Stimulated activated CD4-positive, alpha-beta T cell treated with anti-CD3 and anti-CD28 coated beads, Interleukin-1b, Interleukin-23, amount 100 ng/mL, for 48 hours (primary cell): ENCODE measurements around the gene TRAM2.

Source experiments
- DNase-seq: peaks from one replicate; pipeline ENCODE4 v3.0.0-alpha.2; 2020

Gene TRAM2

DNA sequence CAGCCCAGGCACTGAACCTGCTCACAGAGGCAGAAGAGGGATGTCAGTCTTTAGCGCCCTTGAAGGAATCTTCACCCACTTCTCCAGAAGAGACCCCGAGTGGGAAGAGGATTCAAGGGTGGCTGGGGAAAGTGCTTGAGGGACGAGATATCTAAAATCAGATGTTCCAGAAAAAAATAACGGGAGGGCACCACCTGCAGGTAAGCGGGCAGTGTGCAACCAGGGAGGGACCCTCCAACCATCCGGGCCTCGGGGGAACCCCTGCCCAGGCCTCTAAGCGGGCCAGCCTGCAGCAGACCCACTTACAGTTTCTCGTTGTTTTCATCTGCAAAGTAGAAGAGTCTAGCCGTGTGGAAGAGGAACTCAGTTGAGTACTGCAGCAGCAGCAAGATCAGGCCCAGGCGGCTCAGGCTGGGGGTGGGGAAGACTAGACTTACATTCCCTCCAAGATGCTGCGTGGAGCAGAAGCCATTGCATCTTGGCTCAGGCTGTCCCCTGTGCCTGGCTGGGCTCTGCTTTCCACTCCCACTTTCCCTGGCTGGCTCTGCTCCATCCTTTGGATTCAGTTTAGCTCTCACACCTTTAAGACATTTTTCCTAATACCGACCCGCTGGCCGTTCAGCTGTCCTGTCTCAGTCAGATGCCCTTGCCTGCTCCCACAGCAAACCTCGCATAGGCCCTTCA, 71.0 kb downstream of the TRAM2 start:
- no peak for DNase-seq

DNA sequence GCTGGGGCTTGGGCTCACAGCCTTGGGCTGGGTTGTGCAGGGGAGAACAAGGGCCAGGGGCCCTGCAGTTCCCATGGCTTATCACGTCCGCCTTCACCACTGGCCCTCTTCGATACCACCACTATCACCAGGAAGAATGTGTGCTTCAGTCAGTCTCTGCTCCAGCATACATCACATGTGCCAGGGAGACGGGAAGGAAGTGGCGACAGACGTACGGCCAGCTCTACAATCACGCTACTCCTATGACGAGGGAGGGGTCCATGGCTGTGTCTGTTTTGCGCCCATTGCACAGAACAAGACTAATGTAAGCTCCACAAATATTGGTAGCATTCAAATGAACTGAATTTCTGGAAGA, 72.1 kb downstream of the TRAM2 start:
- no peak for DNase-seq

DNA sequence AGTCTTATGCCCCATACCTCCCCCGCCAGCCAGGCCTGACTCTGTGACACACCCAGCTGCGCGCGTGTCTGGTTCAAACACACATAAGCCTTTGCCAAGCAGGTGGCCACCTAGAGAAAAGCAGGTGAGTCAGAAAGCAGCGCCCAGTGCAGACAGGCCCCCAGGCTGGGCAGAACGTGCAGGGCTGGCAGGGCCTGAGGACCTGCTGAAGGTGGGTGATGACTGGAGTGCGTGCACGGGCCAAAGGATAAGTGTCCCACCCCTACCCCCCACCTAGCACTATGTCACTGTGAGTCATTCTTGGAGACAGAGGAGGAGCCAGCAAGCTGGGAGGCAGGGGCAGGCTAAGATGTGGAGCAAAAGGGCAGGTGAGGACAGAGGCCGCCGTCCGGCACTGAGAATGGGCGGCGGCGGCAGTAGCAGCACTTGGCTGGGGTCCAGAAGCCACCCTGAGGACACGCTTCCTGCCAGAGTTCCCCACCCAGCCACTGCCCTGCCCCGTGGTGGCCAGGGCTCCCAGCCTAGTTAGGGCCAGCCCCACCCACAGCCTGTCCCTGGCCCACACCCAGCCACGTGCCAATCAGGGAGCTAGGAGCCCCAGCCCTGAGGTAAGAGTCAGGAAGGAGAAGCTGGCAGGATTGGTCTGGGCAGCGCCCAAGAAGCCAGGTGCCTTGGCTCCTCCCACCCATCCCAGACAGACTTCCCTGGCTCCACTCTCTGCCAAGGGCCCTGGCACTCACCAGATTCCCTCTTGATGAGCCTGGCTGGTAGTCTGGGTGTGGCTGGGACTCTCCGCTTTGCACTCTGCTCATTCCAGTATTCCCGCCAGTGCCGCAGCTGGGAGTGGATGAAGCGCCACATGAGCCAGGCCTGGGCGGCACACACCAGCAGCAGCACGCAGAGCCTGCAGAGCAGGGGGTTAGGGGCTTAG, 72.7 kb downstream of the TRAM2 start:
- DNase-seq = no peak

DNA sequence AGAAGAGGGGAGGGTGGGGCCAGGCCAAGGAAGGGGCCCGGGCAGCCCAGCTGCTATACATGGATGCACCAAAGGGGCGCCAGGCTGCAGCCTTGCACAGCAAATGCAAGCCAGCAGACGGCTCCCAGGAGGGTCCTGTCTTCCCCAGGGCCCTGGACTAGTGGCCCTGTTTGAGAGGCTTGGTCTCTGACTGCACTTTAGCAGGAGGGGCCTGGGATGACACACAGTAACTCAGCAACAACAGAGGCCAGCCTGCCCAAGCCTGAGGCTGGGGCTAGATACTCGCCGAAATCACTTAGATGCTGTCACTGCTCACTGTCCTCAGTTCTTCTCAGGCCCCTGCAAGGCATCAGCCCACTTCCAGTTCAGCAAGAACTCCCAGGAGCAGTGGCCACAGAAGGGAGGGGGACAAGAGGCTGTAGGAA, 73.5 kb downstream of the TRAM2 start:
- DNase-seq = no peak

DNA sequence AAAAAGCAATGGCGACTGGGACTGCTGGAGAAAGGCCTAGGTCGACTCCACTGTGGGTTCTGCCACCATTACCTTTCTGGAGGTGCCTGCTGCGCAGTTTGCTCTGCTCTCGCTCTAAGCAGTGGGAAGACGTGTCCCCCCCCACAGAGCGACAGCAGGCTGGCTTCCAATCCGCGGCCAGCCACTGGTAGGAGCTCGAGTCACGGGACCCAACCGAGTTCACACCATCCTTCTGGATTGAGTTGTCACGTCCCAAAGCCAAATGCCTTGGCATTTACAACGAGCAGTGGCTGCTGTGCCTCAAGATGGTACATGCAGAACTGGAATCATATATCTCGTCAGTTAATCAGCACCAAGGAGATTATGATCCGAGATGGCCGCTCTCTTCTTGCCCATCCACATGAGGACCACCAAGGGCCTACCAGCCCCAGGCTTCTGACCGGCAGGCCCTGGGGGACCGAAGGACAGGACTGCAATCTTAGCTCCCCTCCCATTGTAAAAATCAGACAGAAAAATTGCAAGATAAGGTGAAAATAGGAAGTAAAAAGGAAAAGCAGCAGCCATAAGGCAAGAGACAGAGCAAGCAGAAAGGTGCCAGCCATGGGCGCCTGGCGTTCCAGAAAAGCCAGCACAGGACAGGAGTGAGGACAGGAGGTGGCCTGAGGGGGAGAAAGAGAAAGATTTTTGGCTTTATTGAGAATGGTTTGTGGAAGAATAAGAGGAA, 74.4 kb downstream of the TRAM2 start:
- no peak for DNase-seq

DNA sequence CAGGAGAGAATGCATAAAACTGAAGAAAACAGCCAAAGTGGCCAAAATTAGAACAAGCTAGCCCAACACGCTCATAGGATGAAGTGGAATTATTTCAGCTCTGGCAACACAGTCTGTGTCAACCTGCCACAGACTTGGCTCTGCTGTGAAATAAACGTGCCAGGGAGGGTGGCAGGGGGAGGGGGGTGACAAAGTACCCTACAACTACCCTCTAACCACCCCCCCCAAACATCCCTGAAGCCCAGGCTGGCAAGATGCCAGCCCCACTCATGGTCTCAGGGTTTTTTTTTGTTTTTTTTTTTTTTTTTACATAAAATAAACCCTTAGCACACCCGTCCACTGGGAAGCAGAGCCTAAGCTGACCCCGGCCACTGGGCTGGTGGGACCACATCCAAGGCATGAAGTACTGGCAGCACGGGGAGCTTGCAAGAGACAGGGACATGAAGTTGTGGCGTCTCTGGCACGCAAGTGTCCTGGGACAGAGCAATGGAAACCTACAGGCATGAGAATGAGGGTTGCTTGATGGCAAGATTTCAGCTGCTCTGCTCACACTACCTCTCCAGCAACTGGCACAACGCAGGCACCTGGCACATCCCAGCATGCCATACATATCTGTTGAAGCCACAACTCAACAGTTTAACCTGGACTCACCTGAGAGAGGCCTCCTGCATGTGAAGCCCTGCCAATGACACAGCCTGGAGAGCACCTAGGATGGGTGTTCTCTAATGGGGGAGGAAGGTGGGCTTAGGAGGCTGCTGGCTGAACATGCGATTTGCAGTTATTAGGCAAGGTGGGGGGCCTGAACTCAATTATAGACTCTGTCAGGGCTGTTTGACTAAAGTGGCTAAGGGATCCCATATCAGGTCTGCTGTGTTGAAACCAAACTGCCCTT, 76.4 kb downstream of the TRAM2 start:
- DNase-seq = no peak

DNA sequence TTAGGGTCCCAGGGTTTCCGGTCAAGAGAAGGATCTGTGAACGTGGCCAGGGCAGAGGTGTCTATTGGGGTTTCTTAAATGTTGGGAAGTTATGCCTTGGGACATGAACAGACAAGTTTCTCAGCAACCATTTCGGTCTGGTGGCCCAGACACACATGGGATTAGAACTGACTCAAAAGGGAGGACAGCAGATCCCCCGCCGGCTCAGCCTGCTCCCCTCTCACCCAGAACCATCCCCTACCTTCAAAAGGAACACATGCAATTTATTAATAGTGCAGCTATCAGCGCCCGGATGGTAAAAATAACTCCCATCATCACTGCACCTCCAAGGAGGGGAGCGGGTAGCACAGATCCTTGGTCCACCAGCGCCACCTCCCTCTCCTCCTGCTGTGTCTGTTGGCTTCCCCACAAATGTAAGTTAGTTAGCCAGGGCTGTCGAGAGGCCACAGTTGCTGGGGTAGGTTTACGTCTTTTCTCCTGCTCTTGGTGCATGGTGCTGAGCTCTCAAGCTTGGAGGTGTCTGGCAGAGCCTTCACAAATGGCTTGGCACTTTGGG, 77.1 kb downstream of the TRAM2 start:
- DNase-seq = no peak

DNA sequence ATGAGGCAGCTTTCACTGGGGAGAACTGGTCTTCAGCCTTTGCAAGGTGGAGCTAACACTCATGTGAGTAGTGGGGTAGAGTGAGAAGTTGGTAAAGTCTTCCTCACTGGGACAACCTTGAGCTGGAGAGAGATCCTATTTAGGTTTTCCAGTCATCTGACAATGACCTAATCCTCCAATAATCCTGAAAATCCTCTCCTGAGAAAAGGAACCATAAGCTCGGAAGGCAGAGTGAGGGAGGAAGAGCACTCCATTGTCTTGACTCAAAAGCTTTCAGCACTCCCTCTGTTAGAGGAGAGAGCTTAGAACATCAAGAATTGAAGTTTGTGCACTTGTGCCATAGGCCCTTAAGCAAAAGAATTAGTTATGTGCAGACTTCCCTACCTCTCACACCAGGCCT, 77.8 kb downstream of the TRAM2 start:
- DNase-seq = no peak

DNA sequence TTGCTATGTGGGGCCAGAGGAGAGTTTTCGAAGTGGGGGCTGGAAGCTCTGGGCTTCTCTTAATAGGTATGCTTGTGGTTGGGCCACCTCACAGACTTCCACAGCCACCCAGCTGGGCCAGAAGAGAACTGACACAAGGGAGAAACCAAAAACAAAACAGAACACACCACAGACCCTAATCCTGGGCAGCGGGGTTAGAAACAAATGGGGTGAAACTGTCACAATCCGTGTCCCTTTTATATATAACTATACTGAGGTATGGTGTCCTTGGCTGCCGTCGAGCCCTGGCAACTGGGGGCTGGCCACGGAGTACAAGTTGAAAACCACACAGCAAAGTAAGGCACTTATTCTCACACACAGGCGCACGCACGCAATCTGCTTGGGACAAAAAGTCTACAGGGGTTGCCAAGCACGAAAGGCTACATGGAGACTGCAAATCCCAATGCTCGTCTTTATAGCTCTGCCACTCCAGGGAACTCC, 78.3 kb downstream of the TRAM2 start:
- no peak for DNase-seq

DNA sequence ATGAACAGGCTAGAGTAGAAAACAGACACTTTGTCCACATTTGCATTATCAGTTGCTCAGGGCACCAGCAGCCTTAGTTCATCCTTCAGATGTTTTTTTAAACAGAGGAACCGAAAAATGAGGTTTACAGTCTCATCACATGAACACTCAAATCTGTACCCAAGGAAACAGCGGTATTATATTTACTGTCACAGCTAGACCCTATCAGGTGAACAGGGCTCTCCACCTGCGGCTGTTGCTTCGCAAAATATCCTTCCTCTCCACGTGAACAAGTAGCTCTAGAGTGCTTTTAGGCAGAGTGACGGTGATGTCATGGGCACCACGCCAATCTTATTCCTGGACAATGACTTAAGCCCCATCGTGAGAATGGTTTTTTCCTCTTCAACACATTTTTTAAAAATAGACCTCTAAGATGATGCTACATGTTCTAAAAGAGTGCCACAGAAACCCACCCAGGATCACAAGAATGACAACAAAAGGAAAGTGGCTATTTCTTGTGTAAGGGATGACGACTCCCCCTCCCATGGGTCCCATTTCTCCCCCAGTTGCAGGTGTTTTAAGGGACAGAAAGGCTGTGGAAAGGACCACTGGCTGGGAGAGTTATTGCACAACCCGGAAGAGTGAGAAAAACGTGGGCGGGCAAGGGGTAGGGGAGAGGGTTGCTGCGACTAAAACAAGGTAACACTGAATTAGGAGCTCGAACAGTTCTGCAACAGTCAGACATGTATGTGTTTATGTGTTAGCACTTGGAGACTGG, 79.0 kb downstream of the TRAM2 start:
- DNase-seq = no peak

DNA sequence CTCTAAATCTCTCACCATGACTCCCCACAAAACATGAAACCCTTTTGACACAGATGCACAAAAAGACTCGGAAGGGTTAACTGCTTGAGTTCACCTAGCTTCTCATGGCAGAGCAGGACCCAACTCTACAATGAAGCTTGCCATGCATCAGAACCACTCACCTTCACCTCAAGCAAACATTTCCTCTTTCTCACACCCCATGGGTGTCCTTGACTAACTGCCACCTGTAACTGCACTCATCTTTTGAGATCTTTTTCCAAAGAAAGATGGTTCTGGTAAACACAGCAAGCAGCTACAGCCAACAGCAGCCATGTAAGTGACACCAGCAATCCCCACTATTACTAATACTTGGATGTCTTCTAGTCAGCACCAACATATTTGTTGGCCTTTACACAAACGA, 80.2 kb downstream of the TRAM2 start:
- no peak for DNase-seq

DNA sequence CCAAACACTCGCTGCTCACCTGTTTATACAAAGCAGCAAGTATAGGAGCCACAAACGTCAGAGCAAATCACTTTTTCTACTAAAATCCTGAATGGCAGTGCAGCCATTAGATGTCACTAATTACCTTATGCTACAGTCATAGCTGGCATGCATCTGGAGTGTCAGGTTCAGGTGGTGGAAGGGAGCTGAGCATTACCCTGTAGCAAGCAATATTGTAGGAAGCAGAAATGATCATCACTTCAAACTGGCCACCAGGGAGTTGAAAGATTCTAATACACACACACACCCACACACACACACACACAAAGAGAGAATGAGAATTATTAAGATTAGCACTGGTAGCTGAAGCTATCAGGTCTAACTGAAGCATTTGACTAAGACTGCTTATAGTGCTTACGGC, 80.9 kb downstream of the TRAM2 start:
- no peak for DNase-seq

DNA sequence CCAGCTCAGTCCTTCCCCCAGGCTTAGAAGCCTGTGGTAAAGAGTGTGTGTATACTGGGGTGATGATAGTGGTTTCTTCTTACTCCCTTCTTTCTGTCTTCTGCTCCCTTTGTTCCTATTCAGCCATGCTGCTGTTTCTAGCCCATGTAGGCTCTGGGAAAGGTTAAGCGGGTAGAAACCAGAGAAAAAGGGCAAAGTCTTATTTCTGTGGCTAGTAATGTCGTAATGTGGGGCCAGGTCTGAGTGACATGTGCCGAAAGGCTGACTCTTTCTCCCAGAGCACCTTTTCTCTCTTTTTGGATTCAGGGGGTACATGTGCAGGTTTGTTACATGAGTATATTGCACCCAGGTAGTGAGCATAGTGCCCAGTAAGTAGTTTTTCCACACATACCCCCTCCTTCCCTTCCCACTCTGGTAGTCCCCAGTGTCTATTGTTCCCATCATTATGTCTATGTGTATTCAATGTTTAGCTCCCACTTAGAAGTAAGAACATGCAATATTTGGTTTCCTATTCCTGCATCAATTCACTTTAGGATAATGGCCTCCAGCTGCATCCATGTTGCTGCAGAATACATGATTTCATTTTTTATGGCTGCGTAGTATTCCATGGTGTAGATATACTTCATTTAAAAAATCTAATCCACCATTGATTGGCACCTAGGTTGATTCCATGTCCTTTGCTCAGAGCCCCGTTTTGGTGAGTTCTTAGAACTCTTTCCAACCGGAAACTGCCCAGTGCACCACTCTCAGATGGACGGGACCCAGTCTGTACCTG, 82.4 kb downstream of the TRAM2 start:
- no peak for DNase-seq

DNA sequence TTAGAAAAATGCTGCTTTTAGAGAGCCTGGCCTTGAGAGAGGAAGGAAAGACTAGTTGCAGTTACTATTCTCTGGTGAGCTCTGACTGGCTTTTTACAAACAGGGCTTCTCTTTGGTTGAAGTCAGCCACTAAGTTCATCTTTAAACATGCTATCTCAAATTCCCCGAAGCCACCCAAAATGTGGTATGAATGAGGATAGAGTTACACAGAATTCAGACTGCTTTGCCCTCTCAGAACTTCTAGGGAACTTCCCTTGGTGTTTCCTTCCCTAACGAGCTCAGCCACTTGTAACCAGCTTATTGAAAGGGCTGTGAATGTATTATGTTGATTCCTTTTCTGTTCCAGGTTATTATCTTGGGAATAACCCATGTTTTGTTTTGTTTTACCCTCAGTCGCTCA, 83.2 kb downstream of the TRAM2 start:
- DNase-seq = no peak

DNA sequence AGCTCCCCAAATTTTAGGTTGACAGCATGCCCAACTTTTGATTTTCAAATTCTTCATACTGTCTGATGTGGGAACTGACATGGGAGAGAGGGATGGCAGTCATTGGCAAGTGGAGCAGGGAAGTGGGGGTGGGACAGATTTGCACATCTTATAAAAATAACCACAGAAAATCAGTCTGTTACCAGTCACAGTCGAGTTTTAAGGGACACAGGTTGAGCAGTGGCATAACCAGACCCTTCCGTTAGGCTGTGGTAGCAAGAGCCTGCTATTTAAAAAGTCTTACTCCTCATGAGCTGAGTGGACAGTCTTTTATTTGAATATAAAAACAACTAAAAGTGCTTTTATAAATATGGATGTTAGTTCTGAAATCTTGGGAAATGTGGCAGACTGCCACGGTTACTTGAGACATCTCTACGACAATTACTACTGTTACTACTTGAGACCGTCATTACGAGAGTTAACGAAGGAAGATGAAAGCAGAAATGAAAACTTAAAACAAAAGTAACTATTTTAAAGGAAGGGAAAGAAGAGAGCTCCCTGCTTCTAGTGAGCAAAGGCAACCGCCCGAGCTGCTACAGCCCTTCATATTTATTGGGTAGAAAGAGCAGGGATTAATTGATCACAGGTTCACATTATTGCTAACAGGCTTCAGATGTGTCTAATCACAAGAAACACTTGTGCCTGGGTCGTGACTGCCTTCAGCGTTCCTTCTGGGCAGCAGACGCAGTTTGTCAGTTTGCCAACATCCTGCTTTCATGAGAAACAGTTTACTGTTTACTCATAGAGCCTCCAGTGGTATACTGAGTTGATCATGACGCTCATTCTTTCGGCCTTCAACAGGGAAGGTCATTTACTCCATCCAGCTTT, 85.4 kb downstream of the TRAM2 start:
- no peak for DNase-seq

DNA sequence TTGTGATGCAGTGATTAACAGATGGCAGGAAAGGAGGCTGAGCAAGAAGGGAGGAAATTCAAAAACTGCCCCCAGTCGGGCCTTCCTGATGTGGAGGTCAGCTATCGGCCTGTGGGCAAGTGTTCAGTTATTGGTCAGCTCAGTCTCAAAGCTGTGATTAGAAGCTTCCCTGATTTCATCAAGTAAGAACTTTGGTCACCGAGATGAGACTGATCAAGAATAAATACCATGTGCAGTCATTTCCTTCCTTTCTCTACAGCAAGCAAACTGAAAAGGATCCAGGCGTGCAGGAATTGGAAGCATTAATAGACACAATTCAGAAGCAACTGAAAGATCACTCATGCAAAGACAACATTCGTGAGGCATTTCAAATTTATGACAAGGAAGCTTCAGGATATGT, 87.0 kb downstream of the TRAM2 start:
- DNase-seq = no peak

DNA sequence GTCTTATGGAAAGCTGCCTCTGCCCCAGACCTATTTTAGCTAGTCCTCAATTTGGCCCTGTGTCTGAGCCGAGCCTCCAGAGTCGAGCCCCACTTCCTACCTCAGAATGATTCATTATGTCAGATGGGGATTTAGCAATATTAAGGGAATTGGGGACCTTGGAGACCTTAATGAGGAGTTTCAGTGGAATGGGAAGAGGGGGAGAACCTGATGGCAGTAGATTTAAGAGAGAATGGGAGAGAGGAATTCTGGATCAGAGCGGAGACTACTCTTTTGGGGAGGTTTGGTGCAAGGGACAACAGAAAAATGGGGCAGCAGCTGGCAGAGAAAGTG, 93.2 kb downstream of the TRAM2 start:
- DNase-seq = no peak

DNA sequence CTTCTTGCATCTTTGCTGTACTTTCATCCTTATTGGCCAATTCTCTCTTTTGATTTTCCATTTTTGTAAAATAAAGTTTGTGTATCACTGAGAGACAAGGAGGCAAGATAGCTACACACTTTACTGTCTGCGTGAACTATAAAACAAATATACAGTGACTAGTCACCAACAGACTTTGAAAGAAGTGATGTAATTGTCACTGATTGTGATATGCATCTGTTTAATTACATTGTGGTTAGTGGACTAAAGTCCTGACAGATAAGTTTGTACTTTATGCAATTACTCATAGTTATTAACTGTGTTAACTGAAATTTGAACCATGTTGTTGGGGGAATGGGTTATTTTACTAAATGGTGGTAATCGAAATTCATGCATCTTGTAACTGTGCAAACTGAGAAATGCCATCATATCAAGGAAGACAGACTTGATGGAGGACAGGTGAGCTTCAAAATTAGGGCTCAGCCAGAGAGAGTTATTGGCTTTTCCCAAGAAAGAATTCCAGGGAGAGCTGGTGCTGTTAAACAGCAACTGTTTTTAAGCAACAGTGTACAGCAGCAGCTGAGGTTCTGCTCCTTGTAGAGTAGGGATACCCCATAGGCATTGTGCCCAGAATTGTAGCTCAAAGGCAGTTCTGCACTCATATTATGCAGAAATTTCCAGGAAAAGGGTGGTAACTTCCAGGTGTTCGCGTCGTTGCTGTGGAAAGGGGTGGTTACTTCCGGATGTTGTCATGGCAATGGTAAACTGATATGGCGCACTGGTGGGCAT, 93.8 kb downstream of the TRAM2 start:
- no peak for DNase-seq

DNA sequence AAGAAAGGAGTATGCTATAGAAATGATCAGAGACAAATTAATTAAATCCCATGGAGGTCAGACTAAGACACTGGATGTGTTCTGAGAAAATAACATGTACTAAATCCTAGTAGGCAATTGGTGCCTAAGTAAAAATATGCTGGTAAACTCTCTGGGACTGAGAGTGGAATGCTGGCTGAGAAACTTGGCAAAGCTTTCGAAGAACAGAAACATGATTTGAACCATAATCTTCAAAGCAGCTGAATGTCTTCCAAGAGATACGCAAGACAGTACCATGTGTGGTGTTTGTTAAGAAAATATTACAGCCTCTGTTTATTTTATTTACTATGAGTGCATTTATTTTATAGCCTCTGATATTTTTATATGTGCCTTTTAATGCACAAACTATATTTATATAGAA, 101.6 kb downstream of the TRAM2 start:
- no peak for DNase-seq
